B cell (primary cell): Measurements from ENCODE around the gene C1orf115. TPM values are rescaled to one million over a fixed set of nuclear protein-coding genes. Genes with fewer than 3 reads are reported as not detected.

Experiments
- ATAC-seq: fragments of 200-7000 bp; cut with Tn5 transposase; one replicate; pipeline ENCODE4 v1.10.0; 2021; ENCODE audit warnings: low read depth, mild to moderate bottlenecking, moderate number of reproducible peaks, moderate library complexity
- CTCF ChIA-PET: fragments of 350-600 bp; sonication (Branson Sonifier 250); formaldehyde crosslinking; loops from one replicate; lab custom pipeline; 2021; ENCODE audit warnings: antibody characterized with exemption, inconsistent platforms; lab: Charles Lee
- POLR2A ChIA-PET: fragments of 350-600 bp; sonication (Branson Sonifier 250); formaldehyde crosslinking; loops from one replicate; lab custom pipeline; 2021; ENCODE audit warnings: antibody characterized with exemption; lab: Charles Lee
- DNase-seq: peaks from one replicate; pipeline ENCODE4 v3.0.0; 2013
- H2AFZ ChIP-seq: 2 replicates; pipeline ENCODE4 v1.6.1; 2012; ENCODE audit warnings: mild to moderate bottlenecking, low read depth, low read length; ENCODE audit not compliant: insufficient read depth, poor library complexity, severe bottlenecking
- H3K27ac ChIP-seq, 2 donors: 1 replicate in 1 of 2; 2 replicates in 1 of 2; pipeline ENCODE4 v1.5.1; 2012 to 2013; ENCODE audit warnings: low read length in 2 of 2, mild to moderate bottlenecking in 2 of 2, moderate library complexity in 1 of 2
- H3K27me3 ChIP-seq, 4 experiments: fragments of 200-600 bp in 1 of 4; sonication (generic) in 1 of 4; replicated peaks in 1 of 4; 1 replicate in 2 of 4; 2 replicates in 2 of 4; pipeline versions ENCODE4 v1.6.1 to v1.7.0; 2013 to 2016; ENCODE audit warnings: low read length in 3 of 4, mild to moderate bottlenecking in 2 of 4, mixed read lengths in 1 of 4, moderate library complexity in 1 of 4; ENCODE audit not compliant: insufficient read depth in 4 of 4, control insufficient read depth in 3 of 4; ENCODE audit errors: control extremely low read depth in 1 of 4
- H3K36me3 ChIP-seq, 2 experiments: replicated peaks in 1 of 2; 1 replicate in 1 of 2; 2 replicates in 1 of 2; pipeline versions ENCODE4 v1.6.1 to v1.7.1; 2013; ENCODE audit warnings: low read length in 1 of 2; ENCODE audit not compliant: insufficient read depth in 2 of 2, control insufficient read depth in 1 of 2; ENCODE audit errors: control extremely low read depth in 1 of 2, extremely low read depth in 1 of 2
- H3K4me1 ChIP-seq, 2 donors: fragments of 200-600 bp in 1 of 2; sonication (generic) in 1 of 2; 1 replicate in 1 of 2; 2 replicates in 1 of 2; pipeline versions ENCODE4 v1.5.1 to v1.6.1; 2013 to 2017; ENCODE audit warnings: low read length in 2 of 2; ENCODE audit not compliant: control insufficient read depth in 2 of 2, insufficient read depth in 2 of 2
- H3K4me2 ChIP-seq: replicated peaks from 2 replicates; pipeline ENCODE3; 2012; ENCODE audit warnings: mild to moderate bottlenecking, low read depth, low read length; ENCODE audit not compliant: poor library complexity, severe bottlenecking
- H3K4me3 ChIP-seq, 5 experiments: fragments of 200-600 bp in 1 of 5; sonication (generic) in 1 of 5; 1 replicate in 3 of 5; 2 replicates in 2 of 5; pipeline versions ENCODE4 v1.5.1 to v1.7.0; 2011 to 2016; ENCODE audit warnings: low read length in 4 of 5, mild to moderate bottlenecking in 4 of 5, low read depth in 2 of 5, control low read depth in 1 of 5, moderate library complexity in 1 of 5; ENCODE audit not compliant: insufficient read depth in 1 of 5; ENCODE audit errors: control extremely low read depth in 1 of 5, extremely low read depth in 1 of 5
- H3K79me2 ChIP-seq: fragments of 200-600 bp; sonication (generic); one replicate; pipeline ENCODE4 v1.6.0; 2016; ENCODE audit warnings: low read length; ENCODE audit not compliant: control insufficient read depth, insufficient read depth
- H3K9ac ChIP-seq: fragments of 200-600 bp; sonication (generic); 2 replicates; pipeline ENCODE4 v1.6.1; 2017; ENCODE audit warnings: mild to moderate bottlenecking, low read length, moderate library complexity
- H3K9me3 ChIP-seq, 3 donors: one replicate each; pipeline versions ENCODE4 v1.6.1 to v1.7.1; 2013; ENCODE audit warnings: low read length in 2 of 3; ENCODE audit not compliant: control insufficient read depth in 2 of 3, insufficient read depth in 1 of 3; ENCODE audit errors: control extremely low read depth in 1 of 3
- H4K20me1 ChIP-seq: 2 replicates; pipeline ENCODE4 v1.6.0; 2012; ENCODE audit warnings: mild to moderate bottlenecking, low read length; ENCODE audit not compliant: insufficient read depth, control insufficient read depth, poor library complexity, severe bottlenecking
- H3K27ac Mint-ChIP-seq: one replicate; pipeline ENCODE4 v1.8.0; 2021; ENCODE audit warnings: mixed read lengths
- H3K27me3 Mint-ChIP-seq: one replicate; pipeline ENCODE4 v1.8.0; 2021; ENCODE audit warnings: mixed read lengths
- H3K4me1 Mint-ChIP-seq: one replicate; pipeline ENCODE4 v1.8.0; 2021; ENCODE audit warnings: mixed read lengths
- H3K4me3 Mint-ChIP-seq: one replicate; pipeline ENCODE4 v1.8.0; 2021; ENCODE audit warnings: mixed read lengths
- H3K9me3 Mint-ChIP-seq: one replicate; pipeline ENCODE4 v1.8.0; 2022; ENCODE audit warnings: mixed read lengths; ENCODE audit not compliant: insufficient read depth
- CTCF ChIP-seq: fragments of 200-600 bp; IDR thresholded peaks from one replicate; pipeline ENCODE4 v1.8.0; 2022; ENCODE audit warnings: antibody characterized with exemption, mild to moderate bottlenecking
- EZH2 ChIP-seq: IDR thresholded peaks from 2 replicates; pipeline ENCODE4 v1.6.1; 2012; ENCODE audit warnings: borderline replicate concordance, low read depth, mild to moderate bottlenecking, moderate library complexity, low read length; ENCODE audit not compliant: insufficient read depth, poor library complexity, severe bottlenecking
- WGBS: methylation state at CpG from one replicate; pipeline ENCODE4 v1.1.5; 2013; ENCODE audit warnings: missing lambda C conversion rate; ENCODE audit not compliant: insufficient coverage; 5-methylcytosine and 5-hydroxymethylcytosine counted together
- intact Hi-C: fragments of 100-400 bp; cut with micrococcal nuclease; formaldehyde crosslinking; loops from one replicate; pipeline ENCODE4 v1.10.0; 2022
- polyA plus RNA-seq: library from polyadenylated mRNA; depleted of rRNA; stranded (reverse); fragments of >200 nt; gene quantifications from 2 replicates; pipeline ENCODE4 v1.2.3, GENCODE V29; 2012
- total RNA-seq, 2 donors: library from RNA; stranded (reverse); fragments of 120-200 nt in 1 of 2; gene quantifications; 1 replicate in 1 of 2; 2 replicates in 1 of 2; pipeline versions ENCODE4 v1.2.3 to v1.2.4, GENCODE V29; 2013 to 2022

The C1orf115 gene
- total and polyA plus RNA-seq, 2 donors (not counting 1 experiment from before 2014, with no cell fraction given) = 6.4 to 19.5 TPM

GRCh38 chr1:220742520-220742919 lies 52.4 kb downstream of the C1orf115 start:
- DNase-seq = no peak
- H3K4me1 ChIP-seq = peaks cover under 1 to 2% of the 10 kb centered on the region in 2 donors
- ATAC-seq = no peak
- ChIA-PET CTCF (interaction anchor here (0.9 to 2.4 kb wide), 2 partner anchors 9 to 34 kb away, joined by 3 to 9 read pairs; no protein-coding TSS in a partner anchor), POLR2A (no interaction called here)
- intact Hi-C loops = no loop called here
- Mint-ChIP-seq H3K4me3 (no peak overlapping the region), H3K4me1 (peaks cover 1% of the 10 kb centered on the region), H3K27me3 (peaks cover 17% of the 10 kb centered on the region), H3K9me3 (no peaks in the 10 kb centered on the region), H3K27ac (no peak overlapping the region)
- peaks cover 0 to 15% (median 1%) of the 10 kb centered on the region in 4 experiments for H3K27me3 ChIP-seq
- TF ChIP-seq EZH2 = no peak
- no peak for TF ChIP-seq CTCF
- 97% methylated on average over 2 of the region's 3 CpGs for WGBS
- no peaks in the 10 kb centered on the region for H3K79me2 ChIP-seq
- H2AFZ ChIP-seq = no peak overlapping the region
- H3K4me2 ChIP-seq = no peak overlapping the region
- no peak overlapping the region for H3K4me3 ChIP-seq
- no peaks in the 10 kb centered on the region for H4K20me1 ChIP-seq
- H3K36me3 ChIP-seq = no peaks in the 10 kb centered on the region
- no peaks in the 10 kb centered on the region for H3K9me3 ChIP-seq
- no peak overlapping the region for H3K27ac ChIP-seq
- no peak overlapping the region for H3K9ac ChIP-seq

DNA sequence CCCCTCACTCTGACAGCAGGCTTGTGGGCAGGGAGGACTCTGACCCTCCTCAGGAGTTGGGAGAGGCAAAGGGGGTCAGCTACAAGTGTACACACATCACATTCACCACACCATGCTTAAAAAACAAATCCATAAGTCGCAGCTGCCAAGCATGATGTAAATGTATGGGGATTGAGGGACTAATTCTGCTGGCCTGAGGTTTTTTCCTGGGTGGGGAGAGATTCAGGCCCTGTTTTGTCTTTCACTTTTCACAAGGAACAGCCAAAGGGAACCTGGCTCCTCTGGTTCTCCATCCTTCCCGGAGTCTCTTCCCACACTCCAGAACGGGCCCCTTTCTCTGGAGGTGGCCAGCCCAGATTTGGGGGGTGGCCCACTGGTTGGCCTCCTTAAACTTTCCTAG lies 56.7 kb downstream of the C1orf115 start:
- H3K4me1 Mint-ChIP-seq = peaks cover 24% of the 10 kb centered on the region
- no peak overlapping the region for H3K4me3 Mint-ChIP-seq
- no peak overlapping the region for H3K4me3 ChIP-seq
- ATAC-seq = no peak
- 95% methylated on average over 2 of the region's 3 CpGs for WGBS
- no peak overlapping the region for H3K9ac ChIP-seq
- peaks cover 0 to 40% (median 11%) of the 10 kb centered on the region in 4 experiments for H3K27me3 ChIP-seq
- H4K20me1 ChIP-seq = no peaks in the 10 kb centered on the region
- H3K9me3 Mint-ChIP-seq = no peaks in the 10 kb centered on the region
- CTCF ChIA-PET = interaction anchor here (1.1 to 5.5 kb wide), 4 partner anchors 13 to 66 kb away, joined by 4 to 25 read pairs (median 14); no protein-coding TSS in a partner anchor
- no peak for DNase-seq
- H2AFZ ChIP-seq = no peak overlapping the region
- H3K4me1 ChIP-seq = peaks cover 16 to 20% of the 10 kb centered on the region in 2 donors
- intact Hi-C loops = no loop called here
- no peak for TF ChIP-seq CTCF
- TF ChIP-seq EZH2 = no peak
- POLR2A ChIA-PET = interaction anchor here (0.6 kb wide), 1 partner anchor 1029 kb away, joined by 4 read pairs; no protein-coding TSS in a partner anchor
- no peak overlapping the region for H3K4me2 ChIP-seq
- no peaks in the 10 kb centered on the region for H3K9me3 ChIP-seq
- no peaks in the 10 kb centered on the region for H3K36me3 ChIP-seq
- H3K27ac ChIP-seq = no peak overlapping the region
- H3K27me3 Mint-ChIP-seq = peaks cover 37% of the 10 kb centered on the region
- no peaks in the 10 kb centered on the region for H3K79me2 ChIP-seq
- no peak overlapping the region for H3K27ac Mint-ChIP-seq
